ENCODE measurements around the gene PLCE1. TPM values are rescaled to one million over a fixed set of nuclear protein-coding genes. Genes with fewer than 3 reads are reported as not detected.

PLCE1 gene
- total and polyA plus RNA-seq, 2 donors (not counting 1 experiment from before 2014, with no cell fraction given), result 0.33 to 1.2 TPM

DNA sequence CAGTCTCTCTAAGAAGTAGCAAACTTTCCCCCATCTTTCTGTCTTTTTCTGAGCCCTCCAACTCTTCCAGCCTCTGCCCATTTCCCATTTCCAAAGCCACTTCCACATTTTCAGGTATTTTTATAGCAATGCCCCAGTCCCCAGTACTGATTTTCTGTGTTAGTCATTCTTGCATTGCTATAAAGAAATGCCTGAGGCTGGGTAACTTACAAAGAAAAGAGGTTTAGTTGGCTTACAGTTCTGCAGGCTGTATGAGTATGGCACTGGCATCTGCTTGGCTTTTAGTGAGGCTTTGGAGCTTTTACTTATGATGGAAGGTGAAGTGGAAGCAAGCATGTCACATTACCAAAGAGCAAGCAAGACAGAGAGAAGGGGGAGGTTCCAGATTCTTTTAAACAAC is 17.2 kb downstream of the PLCE1 start:
- H3K27me3 ChIP-seq (ENCODE audit: control insufficient read depth, insufficient read depth, low read length), result no peaks in the 10 kb centered on the region
- TF ChIP-seq EZH2 (IDR thresholded peaks at IDR 0.05; ENCODE audit: low read length, missing control alignments), result no peak
- TF ChIP-seq CTCF (conservative IDR thresholded peaks at IDR 0.05 in 1 of 2, IDR thresholded peaks at IDR 0.05 in 1 of 2; ENCODE audit: low read depth in 1 of 2, low read length in 2 of 2), result no peak
- peaks cover 5% of the 10 kb centered on the region for H3K4me1 ChIP-seq (ENCODE audit: control insufficient read depth, extremely low read depth, insufficient read depth, low read length)
- no peaks in the 10 kb centered on the region for H3K79me2 ChIP-seq (ENCODE audit: control insufficient read depth, insufficient read depth, low read length)
- no peaks in the 10 kb centered on the region for H3K36me3 ChIP-seq (ENCODE audit: control insufficient read depth, insufficient read depth, low read length)
- H3K4me2 ChIP-seq (ENCODE audit: extremely low read depth, insufficient read depth, low read length), result no peak overlapping the region
- no peak for DNase-seq (ENCODE audit: low read depth in 2 of 2)
- no peaks in the 10 kb centered on the region for H3K9me3 ChIP-seq (ENCODE audit: control insufficient read depth, insufficient read depth, low read depth, low read length)
- no peaks in the 10 kb centered on the region for H4K20me1 ChIP-seq (ENCODE audit: control insufficient read depth, extremely low read depth, insufficient read depth, low read length)
- no peak overlapping the region for H3K9ac ChIP-seq (ENCODE audit: insufficient read depth, low read length)
- H2AFZ ChIP-seq (ENCODE audit: low read length), result no peak overlapping the region
- no peak overlapping the region for H3K4me3 ChIP-seq (replicated peaks in 1 of 4; ENCODE audit: control extremely low read depth in 1 of 4, insufficient read depth in 1 of 4, low read depth in 3 of 4, low read length in 4 of 4)
- H3K27ac ChIP-seq (ENCODE audit: insufficient read depth, low read length), result no peak overlapping the region

DNA sequence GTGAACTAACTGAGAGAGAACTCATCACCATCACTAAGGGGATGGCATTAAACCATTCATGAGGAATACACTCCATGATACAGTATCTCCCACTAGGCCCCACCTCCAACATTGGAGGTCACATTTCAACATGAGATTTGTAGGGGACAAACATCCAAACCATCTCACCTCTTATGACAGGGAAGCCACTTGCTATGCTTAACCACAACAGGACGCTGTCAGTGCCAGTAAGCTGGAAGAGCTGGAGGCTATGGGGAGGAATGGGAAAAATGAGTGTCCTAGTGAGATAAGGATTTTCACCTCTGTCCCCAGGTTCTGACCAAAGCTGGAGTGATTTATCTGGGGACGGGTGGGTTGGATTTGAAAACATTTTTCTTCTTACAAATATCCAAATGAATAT is 17.6 kb downstream of the PLCE1 start:
- DNase-seq (ENCODE audit: low read depth in 2 of 2), result no peak

GRCh38 chr10:94012834-94013233 is 19.1 kb downstream of the PLCE1 start:
- TF ChIP-seq EZH2 (IDR thresholded peaks at IDR 0.05; ENCODE audit: low read length, missing control alignments), result no peak
- no peak for TF ChIP-seq CTCF (conservative IDR thresholded peaks at IDR 0.05 in 1 of 2, IDR thresholded peaks at IDR 0.05 in 1 of 2; ENCODE audit: low read depth in 1 of 2, low read length in 2 of 2)
- Histone ChIP-seq H3K4me2 (ENCODE audit: extremely low read depth, insufficient read depth, low read length) (no peak overlapping the region), H3K79me2 (ENCODE audit: control insufficient read depth, insufficient read depth, low read length) (no peaks in the 10 kb centered on the region), H3K27me3 (ENCODE audit: control insufficient read depth, insufficient read depth, low read length) (no peaks in the 10 kb centered on the region), H3K9ac (ENCODE audit: insufficient read depth, low read length) (no peak overlapping the region), H3K4me3 (replicated peaks in 1 of 4; ENCODE audit: control extremely low read depth in 1 of 4, insufficient read depth in 1 of 4, low read depth in 3 of 4, low read length in 4 of 4) (no peak overlapping the region), H3K9me3 (ENCODE audit: control insufficient read depth, insufficient read depth, low read depth, low read length) (no peaks in the 10 kb centered on the region), H3K4me1 (ENCODE audit: control insufficient read depth, extremely low read depth, insufficient read depth, low read length) (no peaks in the 10 kb centered on the region), H3K36me3 (ENCODE audit: control insufficient read depth, insufficient read depth, low read length) (no peaks in the 10 kb centered on the region), H3K27ac (ENCODE audit: insufficient read depth, low read length) (no peak overlapping the region), H4K20me1 (ENCODE audit: control insufficient read depth, extremely low read depth, insufficient read depth, low read length) (no peaks in the 10 kb centered on the region), H2AFZ (ENCODE audit: low read length) (no peak overlapping the region)
- no peak for DNase-seq (ENCODE audit: low read depth in 2 of 2)

More for the DNA sequence above, 17.6 kb downstream of the PLCE1 start:
- Histone ChIP-seq H3K4me3 (replicated peaks in 1 of 4; ENCODE audit: control extremely low read depth in 1 of 4, insufficient read depth in 1 of 4, low read depth in 3 of 4, low read length in 4 of 4) (no peak overlapping the region), H3K4me2 (ENCODE audit: extremely low read depth, insufficient read depth, low read length) (no peak overlapping the region), H3K27me3 (ENCODE audit: control insufficient read depth, insufficient read depth, low read length) (no peaks in the 10 kb centered on the region), H3K9ac (ENCODE audit: insufficient read depth, low read length) (no peak overlapping the region), H2AFZ (ENCODE audit: low read length) (no peak overlapping the region), H3K9me3 (ENCODE audit: control insufficient read depth, insufficient read depth, low read depth, low read length) (no peaks in the 10 kb centered on the region), H4K20me1 (ENCODE audit: control insufficient read depth, extremely low read depth, insufficient read depth, low read length) (no peaks in the 10 kb centered on the region), H3K79me2 (ENCODE audit: control insufficient read depth, insufficient read depth, low read length) (no peaks in the 10 kb centered on the region), H3K4me1 (ENCODE audit: control insufficient read depth, extremely low read depth, insufficient read depth, low read length) (peaks cover 4% of the 10 kb centered on the region), H3K27ac (ENCODE audit: insufficient read depth, low read length) (no peak overlapping the region), H3K36me3 (ENCODE audit: control insufficient read depth, insufficient read depth, low read length) (no peaks in the 10 kb centered on the region)
- TF ChIP-seq EZH2 (IDR thresholded peaks at IDR 0.05; ENCODE audit: low read length, missing control alignments) (no peak), CTCF (conservative IDR thresholded peaks at IDR 0.05 in 1 of 2, IDR thresholded peaks at IDR 0.05 in 1 of 2; ENCODE audit: low read depth in 1 of 2, low read length in 2 of 2) (no peak)
